Lower leg skin (tissue), 4 donors: ENCODE data around the gene PEX3. TPM values are rescaled to one million over a fixed set of nuclear protein-coding genes. Genes with fewer than 3 reads are reported as not detected.
"Not testable (repeated sequence)": the region's sequence is repeated elsewhere in the genome, so short reads cannot be mapped to it uniquely, and the experiment has no call there.

Source experiments
- DNase-seq, 2 donors: peaks; one replicate each; pipeline ENCODE4 v3.0.0-alpha.2; 2019; ENCODE audit warnings: low spot score in 2 of 2
- H3K4me3 ChIP-seq: fragments of 200-600 bp; sonication (generic); 2 replicates; pipeline ENCODE4 v1.5.1; 2017; ENCODE audit warnings: mild to moderate bottlenecking, low read depth; ENCODE audit not compliant: poor library complexity, severe bottlenecking
- CTCF ChIP-seq, 3 donors: fragments of 450-650 bp; IDR thresholded peaks; one replicate each; pipeline ENCODE4 v1.5.1; 2016; ENCODE audit warnings: antibody characterized with exemption in 3 of 3, mild to moderate bottlenecking in 3 of 3, moderate library complexity in 2 of 3
- POLR2A ChIP-seq, 2 donors: fragments of 450-650 bp; IDR thresholded peaks; one replicate each; pipeline ENCODE4 v1.6.1; 2016 to 2017; ENCODE audit warnings: antibody characterized with exemption in 2 of 2, mild to moderate bottlenecking in 1 of 2, moderate library complexity in 1 of 2
- WGBS, 2 donors: methylation state at CpG; one replicate each; pipeline ENCODE4 v1.1.5; 2018; 5-methylcytosine and 5-hydroxymethylcytosine counted together
- intact Hi-C: fragments of 100-400 bp; cut with DNase I; formaldehyde crosslinking; loops from one replicate; pipeline ENCODE4 v1.15.0; 2023; ENCODE audit warnings: low total_unique reads
- total RNA-seq, 4 donors: library from RNA; depleted of rRNA; stranded (reverse); fragments of >200 nt; gene quantifications; one replicate each; pipeline ENCODE4 v1.1.0, GENCODE V29; 2016

Gene PEX3
- total RNA-seq, 4 donors from 2014 or later, result 15.5 to 22.4 (median 18.4) TPM

- no peak for DNase-seq
- intact Hi-C loops, result no loop called here
- 81 to 90% methylated on average over 1 of the region's 1 CpG for WGBS, 2 donors
- no peak overlapping the region for H3K4me3 ChIP-seq
- TF ChIP-seq POLR2A (IDR thresholded peaks at IDR 0.05) (no peak), CTCF (IDR thresholded peaks at IDR 0.05) (no peak)
Measured at GRCh38 chr6:143504369-143504768, 53.8 kb downstream of the PEX3 start.

GRCh38 chr6:143505111-143505510 lies 54.5 kb downstream of the PEX3 start:
- DNase-seq, result no peak
- WGBS, 2 donors, result 84 to 86% methylated on average over 5 of the region's 5 CpGs
- H3K4me3 ChIP-seq, result no peak overlapping the region
- no peak for TF ChIP-seq POLR2A (IDR thresholded peaks at IDR 0.05)
- no peak for TF ChIP-seq CTCF (IDR thresholded peaks at IDR 0.05)
- intact Hi-C loops, result no loop called here

DNA sequence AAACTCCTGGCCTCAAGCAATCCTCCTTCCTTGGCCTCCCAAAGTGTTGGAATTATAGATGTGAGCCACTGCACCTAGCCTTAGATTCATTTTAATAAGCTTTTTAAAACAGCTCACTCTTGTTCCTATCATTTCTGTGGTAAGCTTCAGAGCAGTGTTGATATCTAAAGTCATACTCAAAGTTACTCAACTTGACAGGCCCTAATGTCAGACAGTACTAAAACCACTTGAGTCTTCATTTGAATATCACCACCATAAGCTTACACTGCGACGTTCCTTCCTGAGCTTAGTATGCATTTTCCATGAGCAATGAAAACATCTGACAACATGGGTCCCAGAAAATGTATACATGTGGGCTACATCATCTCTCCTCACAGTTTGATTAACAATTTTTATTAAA lies 54.9 kb downstream of the PEX3 start:
- intact Hi-C loops, result no loop called here
- H3K4me3 ChIP-seq, result no peak overlapping the region
- DNase-seq, result no peak
- no peak for TF ChIP-seq CTCF (IDR thresholded peaks at IDR 0.05)
- no peak for TF ChIP-seq POLR2A (IDR thresholded peaks at IDR 0.05)
- 92 to 97% methylated on average over 2 of the region's 2 CpGs for WGBS, 2 donors

- no peak overlapping the region for H3K4me3 ChIP-seq
- intact Hi-C loops, result no loop called here
- TF ChIP-seq POLR2A (IDR thresholded peaks at IDR 0.05) (no peak), CTCF (IDR thresholded peaks at IDR 0.05) (no peak)
- 97 to 100% methylated on average over 6 of the region's 6 CpGs for WGBS, 2 donors
- no peak for DNase-seq
Measured at GRCh38 chr6:143506199-143506598, 55.6 kb downstream of the PEX3 start.

DNA sequence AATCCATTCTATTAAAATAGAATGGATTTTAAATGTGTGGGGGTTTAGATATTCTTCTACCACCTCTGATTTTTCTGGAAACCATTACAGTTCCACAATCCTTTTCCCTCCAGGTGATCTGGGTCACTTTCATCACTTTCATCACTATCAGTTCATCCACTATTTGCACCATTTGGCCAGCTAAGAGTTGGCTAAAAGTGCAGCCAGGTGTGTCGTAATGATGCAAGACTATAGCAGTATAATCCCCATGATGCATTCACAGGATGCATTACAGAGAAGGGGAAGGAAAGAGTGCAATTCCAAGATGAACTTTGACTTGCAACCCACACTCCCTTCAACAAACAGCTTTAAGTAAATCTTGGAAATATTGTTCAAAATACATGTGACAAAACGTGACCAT lies 56.0 kb downstream of the PEX3 start:
- intact Hi-C loops, result no loop called here
- TF ChIP-seq POLR2A (IDR thresholded peaks at IDR 0.05) (no peak), CTCF (IDR thresholded peaks at IDR 0.05) (no peak)
- H3K4me3 ChIP-seq, result no peak overlapping the region
- DNase-seq, result no peak
- WGBS, 2 donors, result 89 to 92% methylated on average over 2 of the region's 2 CpGs

DNA sequence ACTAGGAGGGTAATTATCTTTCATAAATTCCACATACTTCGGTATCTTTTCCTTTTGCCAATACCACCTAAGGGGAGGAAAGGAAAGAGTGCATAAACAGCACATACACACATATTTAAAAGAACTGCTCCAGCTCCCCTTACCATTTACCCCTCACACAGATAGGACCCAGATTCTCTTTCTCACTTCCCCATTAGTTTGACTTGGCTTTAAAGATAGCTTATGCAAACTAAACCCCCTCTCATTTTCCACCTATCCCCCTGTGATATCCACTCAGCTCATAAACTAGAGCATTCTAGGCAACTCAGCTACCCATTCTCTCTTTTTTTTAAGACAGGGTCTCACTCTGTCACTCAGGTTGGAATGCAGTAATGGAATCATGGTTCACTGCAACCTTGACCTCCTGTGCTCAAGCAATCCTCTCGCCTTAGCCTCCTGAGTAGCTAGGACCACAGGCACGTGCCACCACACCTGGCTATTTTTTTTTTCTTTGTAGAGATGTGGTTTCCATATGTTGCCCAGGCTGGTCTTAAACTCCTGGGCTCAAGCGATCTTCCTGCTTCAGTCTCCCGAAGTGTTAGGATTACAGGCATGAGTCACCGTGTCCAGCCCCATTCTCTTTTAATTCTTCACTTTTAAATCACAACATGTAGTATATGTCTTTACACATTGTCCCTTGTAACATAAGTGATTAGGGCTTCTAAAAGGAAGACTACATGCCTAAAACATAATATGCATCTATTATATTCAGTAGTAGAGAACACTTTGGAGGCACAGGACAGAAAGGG lies 56.9 kb downstream of the PEX3 start:
- WGBS, 2 donors, result 86 to 89% methylated on average over 6 of the region's 6 CpGs
- no peak for DNase-seq
- intact Hi-C loops, result no loop called here
- no peak for TF ChIP-seq CTCF (IDR thresholded peaks at IDR 0.05)
- no peak for TF ChIP-seq POLR2A (IDR thresholded peaks at IDR 0.05)
- H3K4me3 ChIP-seq, result no peak overlapping the region

DNA sequence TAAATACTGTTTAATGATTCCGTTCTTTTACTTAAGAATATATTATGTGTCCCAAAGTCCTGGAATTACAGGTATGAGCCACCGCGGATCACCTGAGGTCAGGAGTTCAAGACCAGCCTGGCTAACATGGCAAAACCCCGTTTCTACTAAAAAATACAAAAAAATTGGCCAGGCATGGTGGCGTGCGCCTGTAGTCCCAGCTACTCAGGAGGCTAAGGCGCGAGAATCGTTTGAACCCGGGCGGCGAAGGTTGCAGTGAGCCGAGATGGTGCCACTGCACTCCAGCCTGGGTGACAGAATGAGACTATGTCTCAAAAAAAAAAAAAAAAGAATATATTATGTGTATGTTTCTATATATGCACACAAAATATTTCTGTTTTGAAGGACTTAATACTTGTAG lies 59.7 kb downstream of the PEX3 start:
- intact Hi-C loops, H3K4me3 ChIP-seq, DNase-seq: not testable (repeated sequence)
- WGBS, 2 donors, result 94 to 97% methylated on average over 13 of the region's 13 CpGs
